NCI-H82 treated with DMSO at 0.1 percent for 48 hours (cell line): ENCODE data around the gene TSFM.

Experiments used
- DNase-seq: peaks from one replicate; lab custom pipeline; 2025; ENCODE audit not compliant: unreplicated experiment; lab: John Stamatoyannopoulos, UW

The TSFM gene

DNA sequence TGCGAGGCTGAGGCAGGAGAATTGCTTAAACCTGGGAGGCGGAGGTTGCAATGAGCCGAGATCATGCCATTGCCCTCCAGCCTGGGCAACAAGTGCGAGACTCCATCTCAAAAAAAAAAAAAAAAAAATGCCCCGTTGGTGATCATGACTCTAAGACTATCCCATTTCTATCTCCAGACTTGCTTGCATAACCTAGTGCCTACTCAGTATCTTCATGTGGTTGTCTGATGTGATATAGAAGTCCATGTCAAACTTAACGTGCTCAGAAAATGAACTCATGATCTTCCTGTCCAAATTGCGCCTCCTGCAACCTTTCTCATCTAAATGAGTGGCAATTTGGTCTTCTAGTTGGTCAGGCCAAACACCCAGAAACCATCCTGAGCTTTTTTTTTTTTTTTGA is 4.7 kb upstream of the TSFM start:
- DNase-seq, result no peak

DNA sequence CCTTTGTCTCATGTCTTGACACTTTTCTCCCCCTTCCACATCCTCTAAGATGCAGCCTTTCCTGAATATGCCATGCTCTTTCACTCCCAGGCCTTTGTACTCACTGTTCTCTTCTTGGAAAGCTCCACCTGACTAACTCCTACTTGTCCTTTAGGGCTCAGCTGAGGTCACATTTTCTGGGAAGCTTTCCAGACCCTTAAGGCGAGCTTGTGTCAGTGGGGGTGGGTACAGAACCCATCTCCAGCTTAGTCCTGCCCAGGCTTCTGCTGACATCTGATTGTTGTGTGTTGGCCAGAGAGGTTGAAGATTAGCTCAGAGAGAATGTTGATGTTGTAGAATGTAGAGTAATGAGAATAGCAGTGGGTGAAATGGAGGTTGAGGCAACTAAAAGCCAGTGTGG is 2.9 kb upstream of the TSFM start:
- DNase-seq, result no peak

DNA sequence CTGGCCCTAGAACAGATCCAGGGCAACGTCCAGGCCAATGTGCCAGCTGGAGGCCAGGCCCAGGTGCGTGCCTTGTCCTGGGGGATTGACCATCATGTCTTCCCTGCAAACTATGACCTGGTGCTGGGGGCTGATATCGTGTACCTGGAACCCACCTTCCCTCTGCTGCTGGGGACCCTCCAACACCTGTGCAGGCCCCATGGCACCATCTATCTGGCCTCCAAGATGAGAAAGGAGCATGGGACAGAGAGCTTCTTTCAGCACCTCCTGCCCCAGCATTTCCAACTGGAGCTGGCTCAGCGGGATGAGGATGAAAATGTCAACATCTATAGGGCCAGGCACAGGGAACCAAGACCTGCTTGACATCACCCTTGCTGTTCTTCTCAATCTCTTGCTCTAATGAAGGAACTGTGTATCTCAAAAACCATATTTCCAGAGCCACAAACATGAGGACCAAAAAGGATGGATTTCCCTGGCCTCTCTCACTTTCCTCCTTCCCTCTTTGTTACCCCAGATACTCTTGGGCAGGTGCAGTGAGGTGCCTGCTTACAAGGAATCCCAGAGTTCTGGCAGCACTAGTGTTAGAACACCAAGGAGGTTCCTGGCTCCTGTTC is 2.2 kb upstream of the TSFM start:
- DNase-seq, result no peak

DNA sequence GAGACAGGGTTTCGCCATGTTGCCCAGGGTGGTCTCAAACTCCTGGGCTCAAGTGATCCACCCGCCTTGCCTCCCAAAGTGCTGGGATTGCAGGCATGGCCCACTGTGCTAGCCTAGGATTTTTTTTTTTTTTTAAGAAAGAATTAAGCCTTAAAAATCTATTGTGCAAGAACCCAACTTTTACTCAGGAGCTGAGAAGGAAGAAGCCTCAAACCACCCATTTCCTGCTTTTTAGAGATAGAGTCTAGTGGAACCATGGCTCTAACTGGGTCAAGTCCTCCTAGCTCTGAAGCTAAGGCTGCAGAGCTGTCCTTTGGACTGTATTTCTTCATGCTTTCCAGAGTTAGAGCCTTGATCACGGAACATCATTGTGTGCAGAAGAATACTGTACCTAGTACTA is 1.3 kb upstream of the TSFM start:
- no peak for DNase-seq

DNA sequence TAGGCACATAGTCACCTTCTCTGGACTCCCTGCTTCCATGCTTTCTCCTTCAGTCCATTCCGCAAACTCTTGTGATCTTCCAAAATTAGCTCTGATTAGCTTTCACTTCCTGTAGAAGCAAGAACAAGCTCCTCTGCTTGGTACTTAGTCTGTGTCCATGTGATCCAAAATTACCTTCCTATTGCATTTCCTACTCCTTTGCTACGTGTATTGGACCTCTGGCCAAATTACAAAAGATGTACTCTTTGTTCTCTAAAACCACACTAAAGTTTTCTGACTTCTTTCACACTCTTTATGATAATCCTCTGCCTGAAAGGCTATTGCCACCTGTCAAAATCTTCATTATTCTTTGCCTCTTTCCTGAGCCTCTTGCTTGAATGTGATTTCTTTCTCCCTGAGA is 786 bp upstream of the TSFM start:
- DNase-seq, result no peak

DNA sequence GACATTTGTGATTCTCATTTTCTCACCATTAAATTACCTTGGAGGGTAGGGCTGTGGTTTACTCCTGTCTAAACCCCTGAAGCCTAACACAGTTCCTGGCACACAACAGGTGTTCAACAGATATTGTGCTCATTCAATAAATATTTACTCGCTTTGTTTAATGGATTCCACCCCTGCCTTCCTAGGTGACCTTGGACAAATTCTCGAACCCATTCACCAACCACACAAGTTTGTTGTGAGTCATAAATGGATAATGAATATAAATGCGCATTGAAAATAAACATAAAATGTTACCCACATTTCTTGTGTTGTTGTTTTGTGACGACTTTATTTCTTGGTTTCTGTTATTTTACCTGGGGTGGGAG is 362 bp upstream of the TSFM start:
- DNase-seq, result no peak

DNA sequence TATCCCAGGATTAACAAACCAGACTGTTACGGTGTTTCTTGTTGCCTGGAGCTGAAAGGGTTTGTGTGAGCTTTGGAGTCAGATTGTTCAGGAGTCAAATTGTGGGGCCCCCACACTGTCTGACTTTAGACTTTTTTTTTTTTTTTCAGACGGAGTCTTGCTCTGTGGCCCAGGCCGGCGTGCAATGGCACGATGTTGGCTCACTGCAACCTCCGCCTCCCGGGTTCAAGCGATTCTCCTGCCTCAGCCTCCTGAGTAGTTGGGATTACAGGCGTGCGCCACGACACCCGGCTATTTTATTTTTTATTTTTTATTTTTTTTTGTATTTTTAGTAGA is 847 bp downstream of the TSFM start:
- DNase-seq, result no peak

DNA sequence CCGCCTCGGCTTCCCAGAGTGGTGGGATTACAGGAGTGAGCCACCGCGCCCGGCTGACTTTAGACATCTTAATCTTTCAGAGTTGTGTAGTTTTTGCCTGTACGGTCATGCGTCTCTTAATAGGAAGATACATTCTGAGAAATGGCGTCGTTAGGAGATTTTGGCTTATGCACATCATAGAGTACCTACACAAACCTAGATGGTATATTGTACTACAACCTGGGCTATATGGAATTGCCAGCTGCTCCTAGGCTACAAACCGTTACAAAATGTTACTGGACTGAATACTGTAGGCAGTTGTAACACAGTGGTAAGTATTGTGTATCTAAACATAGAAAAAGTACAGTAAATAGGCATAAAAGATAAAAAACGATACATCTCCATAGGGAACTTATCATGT is 1.3 kb downstream of the TSFM start:
- DNase-seq, result no peak

DNA sequence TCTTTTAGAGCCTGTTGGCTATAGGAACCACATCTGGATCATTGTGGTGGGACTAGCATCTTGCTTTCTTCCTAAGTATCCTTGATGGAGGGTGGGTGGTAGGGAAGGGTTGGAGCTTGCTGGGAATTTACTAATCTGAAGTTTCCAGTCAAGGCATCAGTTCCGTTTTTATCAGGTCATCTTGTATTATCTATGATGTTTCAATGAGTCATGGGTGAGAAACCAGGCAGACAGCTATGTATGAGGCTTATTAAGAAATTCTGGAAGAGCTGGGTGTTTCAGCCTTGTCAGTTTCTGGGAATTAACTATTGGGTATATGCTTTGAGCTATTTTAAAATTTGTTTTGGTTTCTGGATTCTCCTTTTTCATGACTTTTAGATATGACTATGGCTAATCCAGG is 11.3 kb downstream of the TSFM start:
- no peak for DNase-seq

DNA sequence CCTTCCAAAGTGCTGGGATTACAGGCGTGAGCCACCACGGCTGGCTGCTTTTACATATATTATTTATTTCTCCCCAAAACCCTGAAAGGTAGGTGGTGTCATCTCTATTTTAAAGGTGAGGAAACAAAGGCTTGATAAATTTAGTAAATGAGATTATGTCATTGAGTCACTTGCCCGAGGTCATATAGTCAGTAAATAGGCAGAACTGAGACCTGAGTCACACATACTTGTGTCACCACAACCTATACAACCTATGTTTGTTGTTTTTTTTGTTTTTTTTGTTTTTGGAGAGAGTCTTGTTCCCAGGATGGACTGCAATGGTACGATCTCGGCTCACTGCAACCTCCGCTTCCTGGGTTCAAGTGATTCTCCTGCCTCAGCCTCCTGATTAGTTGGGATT is 12.8 kb downstream of the TSFM start:
- DNase-seq, result no peak

DNA sequence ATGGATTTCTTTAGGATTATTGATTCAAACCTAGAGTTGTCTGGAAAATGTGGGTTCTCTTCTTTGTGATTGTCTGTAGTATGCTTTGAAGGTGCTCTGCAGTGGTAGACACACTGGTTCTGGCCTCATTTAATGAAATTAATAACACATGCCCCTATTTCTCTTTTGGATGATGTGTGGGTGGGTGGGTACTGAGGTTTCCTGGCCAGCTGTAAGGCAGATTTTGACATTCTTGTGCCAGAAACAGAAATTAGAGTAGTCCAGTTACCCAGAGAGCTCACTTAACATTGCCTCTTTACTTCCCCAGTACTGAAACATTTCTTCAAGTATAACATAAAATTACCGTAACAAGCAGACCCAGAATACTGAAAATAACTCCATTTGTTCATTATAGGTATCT is 14.4 kb downstream of the TSFM start:
- no peak for DNase-seq

DNA sequence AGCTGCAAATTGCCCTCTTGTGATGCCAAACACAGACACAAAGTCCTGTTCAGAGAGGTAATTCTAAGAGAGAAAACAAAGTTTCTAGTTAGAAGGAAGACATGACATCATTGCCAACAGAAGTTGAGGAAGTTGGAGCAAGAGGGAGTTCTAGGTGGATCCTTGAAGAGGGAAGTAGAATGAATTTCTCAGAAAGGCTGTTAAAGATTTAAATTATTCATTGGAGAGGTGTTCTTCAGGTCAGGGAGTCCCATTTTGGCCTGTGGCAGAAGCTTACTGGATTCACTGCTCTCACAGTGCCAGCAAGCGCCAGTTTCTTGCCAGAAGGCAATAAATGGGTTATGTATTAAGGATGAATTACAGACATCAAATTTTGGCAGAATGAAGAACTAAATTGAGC is 15.3 kb downstream of the TSFM start:
- no peak for DNase-seq

DNA sequence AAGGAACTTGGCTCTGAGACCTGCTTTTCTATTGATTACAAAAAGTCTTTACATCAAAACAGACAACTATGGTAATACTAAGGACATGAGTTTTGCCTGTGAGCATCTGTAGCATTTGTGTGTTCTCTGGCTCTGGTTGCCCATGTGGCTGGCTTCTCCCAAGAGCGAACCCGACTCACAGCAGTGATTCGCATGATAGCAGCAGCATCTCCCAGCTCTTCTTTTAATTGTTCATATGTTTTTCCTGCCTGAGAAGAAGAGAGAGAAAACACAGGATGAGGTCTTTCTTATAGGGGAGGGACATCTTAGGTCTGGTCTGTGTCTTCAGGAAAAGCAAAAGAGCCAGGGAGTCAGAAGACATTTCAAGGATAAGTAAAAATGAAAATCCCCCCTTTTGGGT is 18.4 kb downstream of the TSFM start:
- DNase-seq, result no peak

DNA sequence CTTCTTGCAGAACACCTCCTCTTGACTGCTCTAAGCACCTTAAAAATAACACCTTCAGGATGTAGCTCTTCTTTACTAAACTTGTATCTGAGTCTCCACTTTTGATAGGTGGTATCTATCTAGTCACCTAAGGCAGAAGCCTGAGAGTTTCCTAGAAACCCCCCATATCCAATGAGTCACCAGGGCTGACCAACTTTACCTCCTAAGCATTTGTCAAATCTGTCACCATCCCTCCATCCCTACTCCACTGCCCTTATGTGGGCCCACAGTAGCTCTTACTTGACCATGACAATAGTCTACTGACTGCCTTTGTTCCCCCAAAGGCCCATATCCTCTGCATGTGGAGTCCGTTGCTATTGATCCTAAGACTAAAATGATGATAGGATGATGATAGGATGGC is 20.0 kb downstream of the TSFM start:
- DNase-seq, result no peak

DNA sequence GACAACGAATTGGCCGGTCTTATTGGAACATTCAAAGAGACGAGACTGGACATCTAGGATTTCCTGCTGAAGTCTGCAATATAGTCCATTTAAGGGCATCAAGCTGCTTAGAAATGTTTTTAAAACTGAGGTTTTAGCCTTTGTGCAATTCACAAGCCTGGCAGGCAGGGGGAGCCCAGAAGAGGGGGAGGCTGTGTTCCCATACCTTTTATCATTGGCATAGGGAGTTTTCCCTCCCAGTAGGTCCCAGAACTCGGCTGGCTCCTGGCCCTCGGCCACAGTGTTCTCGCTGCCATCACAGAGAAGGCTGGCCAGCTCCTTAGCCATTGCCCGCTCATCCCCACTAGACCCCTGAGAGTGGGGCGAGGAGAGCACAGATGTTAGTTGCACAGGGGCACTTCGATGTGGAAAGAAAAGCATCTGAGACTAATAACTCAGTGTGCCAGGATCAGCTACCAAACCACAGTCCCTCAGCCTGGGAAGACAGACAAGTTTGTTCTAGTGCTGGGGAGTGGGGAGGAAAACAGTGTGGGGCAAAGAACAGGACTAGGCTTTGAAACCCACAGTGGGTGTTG is 20.8 kb downstream of the TSFM start:
- no peak for DNase-seq

DNA sequence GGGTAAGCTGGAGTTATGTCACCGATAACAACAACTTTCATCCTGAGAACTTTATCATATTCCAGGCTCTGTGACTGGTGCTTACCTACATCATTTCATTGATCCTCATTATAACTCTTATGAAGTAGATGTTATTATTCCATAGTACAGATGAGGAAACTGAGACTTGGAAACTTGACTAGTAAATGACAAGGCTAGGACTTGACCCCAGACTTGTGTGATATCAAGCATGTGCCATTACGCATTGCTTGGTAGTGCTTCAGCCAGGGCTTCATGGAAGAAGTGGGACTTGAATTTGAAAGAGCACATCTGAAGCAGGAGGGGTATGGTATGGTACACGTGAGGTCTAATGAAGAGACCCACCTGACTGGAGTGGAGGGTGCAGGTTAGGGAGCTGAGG is 24.1 kb downstream of the TSFM start:
- DNase-seq, result no peak

DNA sequence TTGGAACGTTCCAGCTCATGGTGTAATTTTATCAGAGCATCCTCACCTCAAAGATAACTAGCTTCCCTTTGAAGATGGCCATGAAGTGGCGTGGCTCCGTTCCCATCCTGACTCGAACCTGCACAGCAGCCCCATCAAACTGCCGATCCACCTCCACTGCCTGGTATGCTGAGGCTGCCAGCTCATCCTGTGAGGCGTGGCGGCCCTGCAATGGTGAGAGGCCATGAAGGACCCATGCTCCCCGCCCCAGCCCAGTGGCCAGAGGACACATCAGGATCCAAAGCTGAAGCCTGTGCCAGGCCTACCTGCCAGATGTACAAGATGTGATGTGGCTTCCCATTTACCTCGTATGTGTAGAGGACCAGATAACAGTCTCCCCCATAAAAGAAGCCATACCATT is 24.7 kb downstream of the TSFM start:
- no peak for DNase-seq

DNA sequence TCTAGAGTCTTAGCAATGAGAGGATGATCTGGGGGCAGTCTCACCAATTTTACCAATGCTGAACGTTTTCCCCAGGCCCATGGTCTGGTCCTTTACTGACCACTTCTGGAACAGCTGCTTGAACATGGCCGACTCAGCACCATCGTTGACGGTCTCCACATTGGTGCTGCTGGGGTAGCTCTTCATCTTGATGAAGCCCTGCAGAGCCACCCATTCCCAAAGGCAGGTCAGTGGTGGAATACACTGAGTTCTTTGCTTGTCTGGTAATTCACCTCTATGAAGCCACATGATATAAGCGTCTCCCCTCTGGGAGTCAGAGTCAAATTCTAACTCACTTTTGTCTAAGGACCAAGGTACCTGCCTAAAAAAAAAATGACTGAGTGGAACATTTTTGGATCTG is 25.8 kb downstream of the TSFM start:
- DNase-seq, result no peak

DNA sequence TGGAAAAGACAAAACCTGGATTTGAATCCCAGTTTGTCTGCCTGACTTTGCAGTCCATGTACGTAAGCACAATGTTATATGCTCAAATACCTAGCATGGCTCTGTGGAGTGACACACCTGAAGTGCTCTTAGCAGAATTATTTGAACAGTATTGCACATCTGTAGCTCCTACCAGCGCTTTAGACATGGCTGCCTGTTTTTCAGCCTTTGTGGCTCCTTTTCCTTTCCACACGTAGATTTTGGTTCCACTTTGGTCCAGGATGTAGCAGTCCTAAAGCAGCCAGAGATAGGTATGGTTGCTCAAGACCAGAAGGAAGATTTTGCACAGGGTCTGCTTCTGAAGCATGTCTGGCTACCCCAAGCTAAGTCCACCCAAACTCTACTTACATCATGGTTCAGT is 26.8 kb downstream of the TSFM start:
- no peak for DNase-seq

DNA sequence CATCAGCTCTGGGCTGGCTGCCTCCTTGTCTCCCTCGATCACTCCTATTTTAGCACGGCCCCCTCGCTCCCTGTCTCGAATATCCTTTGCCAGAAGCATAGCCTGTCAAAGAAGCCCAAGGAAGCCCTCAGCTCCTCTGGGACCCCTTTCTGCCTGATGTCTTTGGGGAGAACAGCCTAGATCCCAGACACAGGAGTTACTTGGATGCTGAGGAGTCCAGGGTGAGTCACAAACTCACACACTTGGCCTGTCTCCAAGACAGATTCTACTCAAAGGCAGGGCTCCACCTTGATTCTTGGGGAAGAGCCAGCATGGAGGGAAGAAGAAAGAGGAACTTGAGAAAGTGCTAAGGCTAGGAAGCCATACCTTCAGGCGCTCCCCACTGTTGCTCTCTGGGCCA is 27.9 kb downstream of the TSFM start:
- no peak for DNase-seq

DNA sequence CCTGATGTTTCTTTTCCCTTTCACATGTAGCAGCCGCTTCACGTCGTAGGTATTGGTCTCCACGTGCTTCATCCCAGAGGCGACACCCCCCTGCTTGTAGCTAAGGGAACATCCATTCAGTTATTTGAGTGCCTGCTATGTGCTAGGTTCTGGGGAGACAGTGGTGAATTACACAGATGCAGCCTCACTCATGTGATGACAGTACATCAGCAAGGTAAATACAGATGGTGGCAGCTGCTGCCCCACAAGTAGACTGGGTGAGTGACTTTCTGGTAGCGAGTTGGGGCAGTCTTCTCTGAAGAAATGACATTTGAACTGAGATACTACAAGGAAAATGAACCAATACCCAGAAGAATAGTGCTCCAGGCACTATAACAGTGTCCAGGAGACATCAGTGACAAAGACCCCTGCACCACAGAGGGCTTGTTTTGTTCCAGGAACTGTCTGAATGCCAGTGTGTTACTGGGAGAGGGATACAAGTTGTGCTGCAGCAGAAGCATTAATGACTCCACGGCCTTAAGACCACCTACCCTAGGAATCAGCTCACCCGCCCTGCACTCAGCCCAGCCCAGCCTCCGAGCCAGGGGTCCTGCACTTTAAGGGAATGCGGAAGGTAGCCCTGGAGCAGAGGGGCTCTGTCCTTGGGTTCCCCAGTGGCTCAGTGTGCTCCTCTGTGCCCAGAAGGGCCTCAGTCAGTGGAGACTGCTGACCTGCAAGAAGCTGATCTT is 28.6 kb downstream of the TSFM start:
- no peak for DNase-seq

DNA sequence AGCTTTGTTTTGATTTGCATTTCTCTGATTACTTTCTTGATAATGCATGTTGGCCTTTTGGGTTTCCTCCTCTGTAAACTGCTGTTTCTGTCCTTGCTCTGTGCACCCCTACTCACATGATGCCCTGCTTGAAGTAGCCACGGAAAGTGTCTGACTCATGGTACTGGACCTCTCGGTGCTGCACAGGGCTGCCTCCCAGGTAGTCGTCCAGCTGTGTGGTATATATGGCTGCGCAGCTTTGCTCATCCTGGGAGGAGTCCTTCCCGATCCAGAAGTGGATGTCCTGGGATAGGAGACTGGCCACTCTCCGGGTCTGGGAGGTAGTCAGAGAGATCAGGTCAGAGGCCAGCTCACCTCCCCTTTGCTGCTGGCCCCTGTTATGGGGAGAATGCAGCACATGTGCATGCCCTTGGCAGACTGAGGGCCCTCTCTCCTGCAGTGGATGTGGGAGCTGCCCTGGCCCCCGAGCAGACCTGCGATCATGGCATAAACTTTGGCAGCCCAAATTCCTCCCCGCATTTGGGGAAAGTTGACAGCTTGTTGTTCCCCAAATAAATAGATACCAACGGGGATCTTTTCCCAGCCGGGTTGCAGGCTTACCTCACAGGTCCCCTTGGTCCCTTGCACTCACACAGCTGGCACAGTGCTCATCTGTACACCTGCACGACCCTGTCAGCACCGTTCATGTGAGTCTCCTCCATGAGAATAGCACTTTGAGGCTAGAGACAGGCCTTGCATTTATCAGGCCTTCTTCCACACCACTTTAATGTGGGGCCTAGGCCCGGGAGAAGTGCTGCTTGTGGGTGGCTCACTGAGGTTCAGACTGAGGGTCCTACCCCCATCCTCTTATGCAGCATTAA is 30.8 kb downstream of the TSFM start:
- no peak for DNase-seq
